HG03354 (cell line): ENCODE data around the gene BAG5.

Experiments
- ATAC-seq: cut with Tn5 transposase; IDR thresholded peaks from one replicate; pipeline ENCODE4 v1.9.1; 2021; ENCODE audit warnings: mild to moderate bottlenecking; ENCODE audit not compliant: unreplicated experiment, poor library complexity, severe bottlenecking

The BAG5 gene

DNA sequence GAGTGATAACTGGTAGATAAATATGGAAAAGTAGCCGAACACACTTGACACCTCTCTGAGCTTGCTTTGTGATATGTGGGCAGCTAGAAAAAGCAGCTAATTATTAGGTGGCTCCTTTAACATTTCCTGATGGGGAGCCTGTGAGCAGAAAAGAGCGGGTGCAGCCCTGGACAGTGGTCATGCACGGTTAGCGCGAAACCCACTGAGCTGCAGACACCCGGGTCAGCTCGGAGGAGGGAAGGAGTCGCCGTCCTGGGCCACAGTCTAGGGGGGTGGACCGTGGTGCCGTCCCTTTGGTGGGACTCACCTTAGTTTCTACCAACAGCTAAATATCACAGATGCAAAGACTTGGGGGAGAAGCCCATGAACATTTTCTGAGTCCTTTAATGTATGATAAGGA lies 7.0 kb upstream of the BAG5 start:
- ATAC-seq: no peak

DNA sequence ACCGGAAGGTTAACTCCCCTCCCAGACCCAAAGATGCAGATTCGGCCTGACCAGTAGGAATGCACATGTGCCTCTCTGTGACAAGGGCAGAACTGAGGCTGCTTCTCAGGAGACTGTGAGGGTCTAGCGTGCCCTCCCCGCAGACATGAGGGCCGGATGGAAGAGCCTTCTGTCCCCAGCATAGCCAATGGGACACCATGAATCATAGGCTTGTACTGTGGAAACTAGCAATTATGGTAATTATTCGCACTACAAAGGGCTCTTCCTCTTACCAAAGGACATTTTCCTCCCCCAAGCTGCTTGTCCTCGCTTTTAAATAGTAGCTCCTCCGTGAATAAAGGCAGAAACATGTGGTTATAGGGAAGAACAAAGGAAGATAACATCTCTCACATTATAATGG lies 6.5 kb upstream of the BAG5 start:
- ATAC-seq: no peak

DNA sequence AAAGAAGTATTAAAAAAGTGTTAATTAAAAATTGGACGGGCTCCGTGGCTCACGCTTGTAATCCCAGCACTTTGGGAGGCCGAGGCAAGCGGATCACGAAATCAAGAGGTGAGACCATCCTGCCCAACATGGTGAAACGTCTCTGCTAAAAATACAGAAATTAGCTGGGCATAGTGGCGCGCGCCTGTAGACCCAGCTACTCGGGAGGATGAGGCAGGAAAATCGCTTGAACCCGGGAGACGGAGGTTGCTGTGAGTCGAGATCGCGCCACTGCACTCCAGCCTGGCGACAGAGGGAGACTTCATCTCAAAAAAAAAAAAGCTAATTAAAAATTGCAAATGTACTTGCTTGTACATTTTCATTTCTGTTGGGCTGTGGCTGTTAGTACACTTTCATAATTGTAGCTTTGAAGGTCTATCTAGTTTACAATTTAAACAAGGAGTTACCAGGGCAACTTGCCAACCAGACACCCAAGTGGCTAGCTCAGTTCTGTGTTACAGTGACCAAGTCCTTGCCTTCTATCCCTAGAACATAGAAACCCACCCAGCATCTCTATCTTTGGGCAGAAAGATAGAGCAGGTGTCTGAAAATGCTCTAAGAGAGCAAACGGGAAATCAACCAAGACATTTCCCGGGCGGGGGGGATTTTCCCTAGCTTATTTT lies 1.5 kb upstream of the BAG5 start:
- ATAC-seq: no peak

DNA sequence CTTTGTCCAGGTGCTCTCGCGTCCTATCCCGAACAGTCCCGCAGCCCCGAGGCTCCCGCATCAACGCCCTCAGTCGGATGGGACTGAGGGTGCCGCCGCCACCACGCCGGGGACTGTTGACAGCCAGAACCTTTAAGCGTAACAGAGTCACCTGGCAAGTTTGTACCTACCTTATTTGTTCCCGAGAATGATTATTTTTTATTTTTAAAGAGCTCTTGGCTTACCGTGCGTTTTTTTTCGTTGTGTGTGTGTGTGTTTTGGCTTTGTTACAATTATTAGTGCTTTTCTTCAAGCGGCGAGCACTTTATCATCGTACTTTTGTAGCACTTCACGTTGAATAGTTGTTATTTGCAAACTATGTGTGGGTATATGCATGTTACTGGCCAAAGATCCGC lies 766 bp upstream of the BAG5 start:
- no peak for ATAC-seq

DNA sequence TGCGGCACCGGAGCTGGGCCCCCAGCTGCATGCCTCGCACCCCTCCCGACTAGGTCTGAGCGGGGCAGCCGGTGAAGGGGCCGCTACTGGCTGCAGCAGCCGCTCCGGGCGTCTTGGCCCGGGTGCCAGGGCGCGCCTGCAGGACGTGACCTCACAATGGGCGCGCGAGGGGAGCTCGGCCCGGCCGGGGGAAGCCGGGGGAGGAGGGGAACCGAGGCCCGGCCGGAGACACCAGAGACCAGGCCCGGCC lies 353 bp downstream of the BAG5 start:
- ATAC-seq: no peak

DNA sequence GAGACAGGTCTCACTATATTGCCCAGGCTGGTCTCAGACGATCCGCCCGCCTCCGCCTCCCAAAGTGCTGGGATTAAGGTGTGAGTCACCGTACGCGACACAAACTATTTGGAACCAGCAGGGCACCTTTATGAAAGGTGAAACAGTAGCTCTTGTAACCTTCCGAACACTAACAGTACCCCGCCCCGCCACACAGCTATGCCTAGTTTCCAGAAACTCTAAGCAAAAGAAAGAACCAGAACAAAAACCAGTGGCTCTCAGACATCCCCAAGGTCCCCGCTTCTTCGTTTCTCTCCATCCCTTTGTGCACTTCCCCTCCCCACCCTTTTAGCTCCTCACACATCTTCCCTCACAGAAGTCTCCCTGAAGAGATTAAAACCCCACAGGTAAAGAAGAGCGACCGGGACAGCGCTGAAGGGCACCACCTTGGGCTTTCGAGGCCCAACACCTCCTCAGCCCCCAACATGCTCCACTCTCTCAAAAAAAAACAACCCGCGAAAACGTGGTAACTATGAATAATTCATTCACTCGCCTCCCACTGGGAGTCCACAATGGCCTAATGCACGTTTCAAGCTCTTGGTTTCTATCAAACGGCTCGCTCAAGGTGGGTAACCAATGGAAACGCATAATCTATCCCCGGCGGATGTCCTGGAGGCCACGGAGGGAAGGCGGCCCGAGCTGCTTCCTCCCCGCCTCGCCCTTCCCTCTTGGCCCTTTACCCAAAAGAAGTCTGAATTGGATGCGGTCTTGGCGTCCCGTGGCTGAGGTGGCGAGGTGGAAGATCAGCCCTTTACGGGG lies 877 bp downstream of the BAG5 start:
- peak; percentile 30 for ATAC-seq

DNA sequence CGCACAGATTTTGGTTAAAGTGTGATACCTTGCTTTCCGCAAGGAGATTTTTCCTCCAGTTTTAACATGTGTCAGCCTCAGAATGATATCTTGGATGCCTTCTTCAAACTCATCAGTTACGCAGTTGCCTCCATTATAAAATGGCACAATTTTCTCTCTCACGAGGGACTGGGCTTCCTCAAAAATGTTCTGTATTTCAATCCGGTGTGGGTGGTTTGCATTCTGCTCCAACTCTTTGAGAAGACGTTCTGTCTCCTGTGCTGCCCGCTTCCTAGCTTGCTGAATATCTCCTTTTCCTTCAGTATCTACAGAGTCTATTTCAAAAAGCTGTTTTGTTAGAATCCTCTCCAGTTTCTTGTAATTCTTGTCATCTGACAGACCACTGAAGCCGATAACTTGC lies 1.8 kb downstream of the BAG5 start:
- ATAC-seq: no peak

DNA sequence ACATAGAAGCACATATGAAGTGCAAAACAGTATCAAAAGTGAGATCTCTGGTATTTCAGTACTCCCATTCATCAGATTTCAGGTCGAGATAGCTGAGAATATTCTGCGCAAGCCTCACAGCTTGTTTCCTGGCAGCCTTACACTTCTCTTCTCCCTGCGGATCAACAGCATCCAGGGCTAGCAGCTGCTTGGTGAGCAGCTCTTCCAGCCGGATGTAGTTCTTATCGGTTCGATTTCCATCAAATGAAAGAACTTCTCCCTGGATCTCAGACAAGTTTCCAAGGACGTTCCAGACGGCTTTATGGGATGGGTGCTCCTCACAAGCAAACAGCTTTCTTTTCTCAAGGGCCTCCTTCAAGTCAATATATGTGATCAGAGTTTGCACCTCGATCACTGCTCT lies 2.7 kb downstream of the BAG5 start:
- ATAC-seq: no peak

DNA sequence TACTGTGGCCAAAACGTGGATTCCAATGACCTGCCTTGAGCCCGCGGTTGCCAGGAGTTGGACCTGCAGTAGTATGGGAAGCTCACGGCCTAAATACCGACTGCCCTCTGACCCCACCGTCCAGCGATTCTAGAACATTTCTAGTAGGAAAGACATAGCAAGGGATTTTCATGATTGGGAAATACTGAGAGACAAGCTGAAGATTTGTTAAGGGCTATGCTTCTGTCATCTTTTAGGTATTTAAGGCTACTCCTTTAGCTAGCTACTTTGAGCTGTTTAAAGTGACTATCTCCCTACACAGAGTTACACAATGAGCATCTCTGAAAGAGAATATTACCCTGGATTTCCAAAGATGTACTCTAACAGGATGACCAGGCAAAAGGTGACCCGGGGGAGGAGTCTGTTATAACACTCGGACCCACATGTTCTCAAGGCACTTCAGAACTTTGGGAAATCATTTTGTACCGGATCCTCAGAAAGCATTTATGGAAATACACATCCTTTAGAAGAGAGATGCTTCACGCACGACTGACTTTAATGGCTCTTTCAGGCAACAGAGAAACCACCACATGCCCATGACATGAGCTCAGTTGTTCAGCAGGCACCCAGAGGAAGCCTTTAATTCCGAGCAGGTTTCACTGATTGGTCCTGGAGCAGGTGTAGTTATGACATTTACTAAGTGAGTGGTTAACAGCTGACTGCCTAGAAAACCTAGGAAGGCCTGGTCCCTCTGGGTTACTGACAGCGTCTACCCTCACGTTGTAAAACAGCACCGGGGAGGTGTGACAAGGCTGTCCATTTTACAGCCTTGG lies 4.2 kb downstream of the BAG5 start:
- ATAC-seq: no peak

DNA sequence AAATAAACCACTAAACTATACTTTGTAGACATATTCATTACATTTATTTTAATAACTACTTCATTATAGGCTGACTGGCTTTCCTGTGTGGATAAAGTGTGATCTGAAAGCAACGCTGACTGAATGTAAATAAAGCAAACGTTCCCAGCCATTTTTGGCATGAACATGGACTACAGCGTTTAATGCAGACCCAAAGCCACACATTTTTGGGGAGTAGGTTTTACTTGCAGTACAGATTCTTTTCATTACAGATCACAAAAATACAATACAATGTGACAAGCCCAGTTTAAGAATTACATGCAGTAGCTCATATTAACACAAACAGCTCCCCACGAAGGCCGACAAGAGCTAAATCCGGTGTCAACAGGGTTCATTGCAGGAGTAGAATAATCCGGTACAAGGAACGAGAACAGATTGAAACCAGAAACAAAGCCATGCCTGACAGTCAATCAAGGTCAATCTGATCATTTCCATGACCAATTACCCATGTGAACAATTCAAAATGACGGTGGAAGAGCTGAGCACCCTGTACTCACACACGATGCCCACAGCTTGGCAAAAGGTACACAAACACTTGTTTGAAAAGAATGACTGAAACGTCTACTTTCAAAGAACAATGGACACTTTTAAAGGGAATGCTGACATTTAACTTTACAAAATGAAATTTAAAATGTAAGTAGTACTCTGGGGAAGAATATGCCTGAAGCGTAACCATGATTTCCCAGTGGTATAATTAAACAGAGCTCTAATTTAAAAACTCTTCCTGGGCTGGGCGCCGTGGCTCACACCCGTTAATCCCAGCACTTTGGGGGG lies 5.3 kb downstream of the BAG5 start:
- no peak for ATAC-seq

DNA sequence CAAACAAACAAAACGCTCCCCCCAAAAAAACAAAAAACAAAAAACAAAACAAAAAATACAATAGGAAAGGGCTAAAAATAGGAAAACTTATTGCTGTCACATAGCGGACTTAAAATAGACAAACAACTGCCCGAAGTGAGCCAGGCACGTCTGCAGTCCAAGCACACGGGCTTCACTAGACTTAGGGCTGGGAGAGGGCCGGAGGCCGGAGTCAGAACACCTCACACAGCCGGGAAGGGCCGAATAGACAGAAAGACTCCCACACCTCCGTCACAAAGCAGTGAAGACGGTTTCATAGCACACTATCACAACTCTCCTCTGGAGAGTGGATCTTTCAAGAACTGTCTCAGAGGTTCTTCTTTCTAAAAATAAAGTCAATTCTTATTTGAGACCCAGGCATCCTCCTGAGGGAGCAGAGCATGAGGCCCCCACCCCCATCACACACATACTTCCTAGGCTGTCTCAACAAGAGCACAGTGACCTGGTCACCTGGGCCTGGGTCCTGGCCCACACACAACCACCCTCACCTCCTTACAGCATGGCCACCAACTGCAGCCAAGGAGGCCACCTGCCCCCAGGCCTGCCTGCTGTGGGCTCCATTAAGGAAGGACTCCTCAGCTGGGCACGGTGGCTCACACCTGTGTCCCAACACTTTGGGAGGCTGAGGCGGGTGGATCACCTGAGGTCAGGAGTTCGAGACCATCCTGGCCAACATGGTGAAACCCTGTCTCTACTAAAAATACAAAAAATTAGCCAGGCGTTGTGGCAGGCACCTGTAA lies 6.7 kb downstream of the BAG5 start:
- ATAC-seq: no peak

DNA sequence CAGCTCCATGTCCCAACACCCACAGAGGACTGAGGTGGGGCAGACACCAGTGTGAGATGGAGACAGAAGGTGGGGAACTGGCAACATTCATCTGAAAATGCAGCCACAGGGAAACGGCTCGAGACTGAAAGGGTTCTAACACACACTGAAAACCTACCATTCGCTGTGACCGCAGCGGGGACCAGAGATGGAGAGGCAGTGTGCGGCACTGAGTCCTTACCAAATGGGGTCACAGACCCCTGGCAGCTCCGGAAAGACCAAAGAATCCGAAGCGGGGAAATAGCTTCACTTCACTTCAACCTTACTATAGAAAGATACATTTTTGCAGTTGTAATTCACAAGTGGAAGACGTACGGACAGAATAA lies 9.6 kb downstream of the BAG5 start:
- no peak for ATAC-seq

DNA sequence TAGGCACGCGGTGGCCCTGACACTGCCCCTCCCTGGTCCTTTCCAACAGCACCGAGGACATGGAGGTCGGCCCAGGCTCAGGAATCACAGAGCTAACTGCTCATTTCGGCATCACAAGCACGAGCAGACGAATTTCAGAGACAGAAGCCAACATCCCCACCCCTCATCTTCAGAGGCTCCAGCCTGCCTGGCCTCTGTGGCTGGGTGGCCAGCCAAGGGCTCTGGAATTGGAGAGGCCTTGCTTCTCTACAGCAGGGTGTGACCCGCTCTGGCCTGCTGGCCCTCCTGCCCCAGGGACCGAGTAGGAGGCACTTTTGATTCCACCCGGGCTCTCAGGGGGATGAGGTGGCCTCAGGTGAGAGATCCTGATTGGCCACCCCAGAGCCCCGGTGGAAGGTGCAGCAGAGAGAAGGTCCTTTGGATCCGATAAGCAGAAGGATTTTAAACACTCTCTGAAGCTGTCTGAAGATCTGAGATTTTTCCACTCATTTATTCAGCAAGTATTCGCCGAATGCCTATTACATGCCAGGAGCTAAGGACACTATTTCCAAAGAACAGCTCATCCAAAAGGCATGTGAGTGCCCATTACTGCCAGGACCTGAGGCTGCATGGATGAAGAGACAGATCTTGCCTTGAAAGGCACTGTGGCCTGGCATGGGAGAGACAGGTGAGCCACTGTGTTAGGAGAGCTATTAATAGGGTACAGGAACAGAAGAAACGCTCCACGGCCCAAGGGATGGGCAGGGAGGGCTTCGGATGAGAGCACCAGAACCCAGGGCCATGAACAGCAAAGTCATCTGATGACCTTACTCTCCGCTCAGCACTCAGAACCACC lies 10.2 kb downstream of the BAG5 start:
- no peak for ATAC-seq

DNA sequence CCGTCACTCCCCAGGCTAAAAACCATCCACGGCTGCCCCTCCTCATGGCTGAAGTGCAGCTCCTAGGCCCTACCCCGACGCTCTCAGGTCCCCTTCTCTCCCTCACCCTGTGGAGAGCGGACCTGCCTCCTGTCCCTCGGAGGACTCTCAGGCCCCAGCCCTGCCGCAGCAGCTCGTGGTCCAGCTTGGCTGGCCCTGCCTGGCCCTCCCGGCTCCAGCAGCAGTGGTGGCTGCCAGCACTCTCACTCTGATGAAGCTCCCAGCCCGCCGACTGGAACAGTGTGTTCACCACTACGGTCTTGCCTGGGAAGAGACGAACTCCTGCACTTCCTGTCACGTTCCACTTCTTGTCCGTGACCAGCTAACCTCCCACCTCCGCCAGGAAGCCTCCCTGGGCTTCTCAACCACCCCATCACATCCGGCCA lies 11.1 kb downstream of the BAG5 start:
- no peak for ATAC-seq

DNA sequence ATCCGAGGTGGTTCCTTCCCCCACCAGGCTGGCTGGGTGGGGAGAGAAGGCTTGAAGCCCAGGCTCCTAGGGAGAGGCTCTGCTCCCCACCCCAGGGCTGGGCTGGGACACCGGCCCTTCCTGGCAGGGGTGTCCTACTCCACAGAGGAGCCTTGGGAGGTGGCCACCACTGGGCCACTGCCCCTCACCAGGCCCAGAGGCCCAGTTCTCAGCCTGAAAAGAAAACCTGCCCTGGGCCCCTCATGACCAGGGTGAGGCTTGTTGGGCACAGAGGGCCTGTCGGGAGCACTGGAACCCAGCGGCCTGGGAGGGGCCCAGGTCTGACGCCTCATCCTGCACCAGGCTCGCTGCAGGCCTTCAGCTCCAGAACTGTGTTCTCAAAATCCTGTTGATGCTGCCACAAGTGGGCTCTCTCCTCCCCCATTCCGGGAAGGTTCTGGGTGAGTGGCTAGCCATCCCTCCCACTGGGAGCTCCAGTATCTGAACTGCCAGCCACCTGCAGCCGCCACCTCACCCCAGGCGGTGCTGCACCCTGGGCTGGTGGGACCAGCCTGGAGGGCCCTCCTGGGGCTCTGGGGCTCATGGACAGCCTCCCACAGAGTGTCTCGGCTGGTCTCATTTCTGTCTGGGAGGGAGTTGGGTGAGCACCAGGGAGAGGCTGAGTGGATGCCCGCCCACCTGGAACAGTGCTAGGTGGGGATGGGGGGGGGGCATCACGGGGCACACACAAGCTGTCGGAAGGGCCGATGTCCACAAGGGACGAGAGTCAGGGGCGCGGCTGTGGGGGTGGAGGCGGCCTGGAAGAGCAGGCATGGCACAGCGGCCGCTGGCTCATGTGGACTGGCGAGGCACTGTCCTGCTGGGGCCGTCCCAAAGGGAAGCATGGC lies 11.8 kb downstream of the BAG5 start:
- ATAC-seq: no peak

DNA sequence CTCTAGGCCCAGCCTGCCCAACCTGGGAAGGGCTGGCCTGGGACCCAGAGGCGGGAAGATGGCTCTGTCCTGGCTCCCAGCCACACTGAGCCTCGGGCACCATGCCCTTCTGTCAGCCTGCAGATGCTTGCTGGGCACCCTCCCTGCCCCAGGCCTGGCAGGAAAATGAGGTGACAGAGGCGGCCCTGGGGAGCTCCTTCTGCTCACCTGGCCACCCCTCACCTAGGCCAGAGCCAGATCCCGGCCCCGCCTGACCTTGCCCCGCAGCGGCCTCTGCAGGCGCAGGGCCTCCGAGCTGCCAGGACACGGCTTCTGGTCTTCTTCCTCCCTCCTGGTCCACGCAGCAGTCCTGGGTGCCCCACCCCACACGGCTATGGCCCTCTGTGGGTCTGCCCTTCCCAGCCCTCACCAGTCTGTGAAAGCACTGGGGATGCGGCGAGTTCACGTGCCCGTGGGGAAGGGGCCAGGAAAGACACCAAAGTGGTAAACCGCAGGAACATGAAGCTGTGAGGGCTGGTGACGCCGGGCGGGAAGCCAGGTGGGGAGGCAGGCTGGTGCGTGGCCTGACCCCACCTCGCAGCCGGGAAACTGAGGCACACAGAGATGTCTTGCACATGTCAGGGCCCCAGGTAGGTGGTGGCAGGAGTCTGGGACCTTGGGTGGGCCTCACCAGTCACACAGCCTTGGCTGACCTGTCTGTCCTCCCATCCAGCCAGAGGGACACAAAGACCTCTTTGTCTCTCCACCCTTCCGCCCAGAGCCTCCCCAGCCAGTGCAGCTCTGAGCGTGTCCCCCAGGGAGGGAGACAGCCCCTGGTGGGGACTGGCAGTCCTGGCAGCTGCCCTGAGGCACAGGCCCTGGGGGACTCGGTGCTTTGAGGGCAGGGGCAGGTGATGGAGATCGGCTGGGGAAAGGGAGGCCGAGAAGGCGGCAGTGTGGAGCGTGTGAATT lies 12.8 kb downstream of the BAG5 start:
- no peak for ATAC-seq
